H1 (cell line): ENCODE data around the gene GINS3. TPM values are rescaled to one million over a fixed set of nuclear protein-coding genes. Genes with fewer than 3 reads are reported as not detected.

Experiments used
- CTCF ChIA-PET: fragments of 300-600 bp; sonication (Branson Sonifier 250); formaldehyde crosslinking; loops from one replicate; lab custom pipeline; 2021; ENCODE audit not compliant: partially characterized antibody; lab: Charles Lee
- POLR2A ChIA-PET: fragments of 300-600 bp; sonication (Branson Sonifier 250); formaldehyde crosslinking; loops from one replicate; lab custom pipeline; 2021; ENCODE audit warnings: inconsistent platforms; ENCODE audit not compliant: partially characterized antibody; lab: Charles Lee
- DNase-seq, 2 experiments: peaks; one replicate each; pipeline versions ENCODE4 v3.0.0 to v3.0.0-alpha.2; 2010 to 2022; ENCODE audit warnings: low spot score in 2 of 2, low read depth in 1 of 2, mixed read lengths in 1 of 2
- FAIRE-seq: peaks from 2 replicates; lab custom pipeline; 2011; peaks lifted over from hg19 to GRCh38; lab: Jason Lieb, UNC
- H2AFZ ChIP-seq: 2 replicates; pipeline ENCODE4 v1.8.1; 2012; ENCODE audit warnings: low read length, inconsistent platforms
- H2AK5ac ChIP-seq: 2 replicates; pipeline ENCODE4 v1.6.1; 2013; ENCODE audit warnings: low read depth, low read length
- H2BK120ac ChIP-seq: replicated peaks from 2 replicates; pipeline ENCODE3; 2013; ENCODE audit warnings: low read depth, low read length, inconsistent platforms
- H2BK12ac ChIP-seq: 2 replicates; pipeline ENCODE4 v1.6.1; 2013; ENCODE audit warnings: low read depth, low read length
- H2BK15ac ChIP-seq: 2 replicates; pipeline ENCODE4 v1.6.1; 2013; ENCODE audit warnings: low read length
- H2BK20ac ChIP-seq: 2 replicates; pipeline ENCODE4 v1.6.1; 2013; ENCODE audit warnings: low read length
- H2BK5ac ChIP-seq: 2 replicates; pipeline ENCODE4 v1.6.1; 2013; ENCODE audit warnings: low read depth, low read length
- H3K14ac ChIP-seq: 2 replicates; pipeline ENCODE4 v1.6.1; 2013; ENCODE audit warnings: inconsistent platforms; ENCODE audit not compliant: insufficient read length
- H3K18ac ChIP-seq: 2 replicates; pipeline ENCODE4 v1.6.1; 2013; ENCODE audit warnings: low read length; ENCODE audit errors: extremely low read depth
- H3K23ac ChIP-seq: 2 replicates; pipeline ENCODE4 v1.6.1; 2013; ENCODE audit warnings: inconsistent platforms; ENCODE audit not compliant: insufficient read length
- H3K23me2 ChIP-seq: 2 replicates; pipeline ENCODE4 v1.6.1; 2013; ENCODE audit warnings: low read depth, low read length
- H3K27ac ChIP-seq: 2 replicates; pipeline ENCODE4 v1.6.1; 2011; ENCODE audit warnings: low read depth, low read length, inconsistent platforms
- H3K27me3 ChIP-seq, 4 experiments: replicated peaks in 1 of 4; 1 replicate in 1 of 4; 2 replicates in 3 of 4; pipeline versions ENCODE4 v1.6.1 to v1.8.1; 2011 to 2013; ENCODE audit warnings: low read length in 3 of 4, mild to moderate bottlenecking in 3 of 4, inconsistent platforms in 2 of 4, mixed read lengths in 2 of 4, moderate library complexity in 1 of 4; ENCODE audit not compliant: control insufficient read depth in 3 of 4, insufficient read depth in 3 of 4; ENCODE audit errors: extremely low read depth in 1 of 4
- H3K36me3 ChIP-seq, 4 experiments: 2 replicates each; pipeline versions ENCODE4 v1.6.1 to v1.8.1; 2011 to 2013; ENCODE audit warnings: mild to moderate bottlenecking in 4 of 4, low read length in 3 of 4, moderate library complexity in 2 of 4, control low read depth in 1 of 4, inconsistent platforms in 1 of 4; ENCODE audit not compliant: insufficient read depth in 4 of 4, control insufficient read depth in 2 of 4
- H3K4ac ChIP-seq: replicated peaks from 2 replicates; pipeline ENCODE3; 2013; ENCODE audit warnings: low read length, low read depth, mixed read lengths, inconsistent platforms; ENCODE audit not compliant: insufficient read length
- H3K4me1 ChIP-seq, 4 experiments: replicated peaks in 1 of 4; 1 replicate in 1 of 4; 2 replicates in 3 of 4; pipeline versions ENCODE4 v1.6.1 to v1.8.1; 2011 to 2013; ENCODE audit warnings: low read length in 3 of 4, inconsistent platforms in 2 of 4, mixed read lengths in 1 of 4; ENCODE audit not compliant: insufficient read depth in 4 of 4, control insufficient read depth in 3 of 4
- H3K4me2 ChIP-seq, 2 experiments: 2 replicates each; pipeline versions ENCODE4 v1.6.1 to v1.8.1; 2011 to 2013; ENCODE audit warnings: low read depth in 2 of 2, low read length in 2 of 2, control low read depth in 1 of 2, inconsistent platforms in 1 of 2, mild to moderate bottlenecking in 1 of 2; ENCODE audit not compliant: insufficient read depth in 1 of 2
- H3K4me3 ChIP-seq, 4 experiments: fragments of 200-600, 300-600 bp in 1 of 4; sonication (generic), shearing (Covaris generic), sonication (Bioruptor Twin) in 1 of 4; 2 replicates each; pipeline versions ENCODE4 v1.5.1 to v1.8.1; 2011 to 2016; ENCODE audit warnings: low read length in 4 of 4, low read depth in 3 of 4, control low read depth in 2 of 4, inconsistent platforms in 2 of 4, mild to moderate bottlenecking in 2 of 4, mixed read lengths in 1 of 4, moderate library complexity in 1 of 4; ENCODE audit not compliant: insufficient read depth in 2 of 4; ENCODE audit errors: extremely low read depth in 1 of 4
- H3K56ac ChIP-seq: replicated peaks from 2 replicates; pipeline ENCODE3; 2013; ENCODE audit warnings: low read depth, mild to moderate bottlenecking, mixed read lengths, low read length, inconsistent platforms; ENCODE audit not compliant: insufficient read length
- H3K79me1 ChIP-seq: 2 replicates; pipeline ENCODE4 v1.6.1; 2013; ENCODE audit warnings: low read depth, low read length, control low read depth
- H3K79me2 ChIP-seq, 2 experiments: 2 replicates each; pipeline versions ENCODE4 v1.6.1 to v1.8.1; 2012 to 2013; ENCODE audit warnings: low read length in 2 of 2, mild to moderate bottlenecking in 2 of 2, inconsistent platforms in 1 of 2; ENCODE audit not compliant: insufficient read depth in 2 of 2, control insufficient read depth in 1 of 2
- H3K9ac ChIP-seq, 4 experiments: replicated peaks in 1 of 4; 1 replicate in 1 of 4; 2 replicates in 3 of 4; pipeline versions ENCODE4 v1.6.1 to v1.8.1; 2011 to 2013; ENCODE audit warnings: low read depth in 3 of 4, low read length in 3 of 4, control low read depth in 2 of 4, mild to moderate bottlenecking in 2 of 4, moderate library complexity in 2 of 4, inconsistent platforms in 1 of 4; ENCODE audit errors: extremely low read depth in 1 of 4
- H3K9me3 ChIP-seq, 2 experiments: 2 replicates each; pipeline versions ENCODE4 v1.6.1 to v1.8.1; 2012 to 2013; ENCODE audit warnings: mild to moderate bottlenecking in 2 of 2, moderate library complexity in 2 of 2, control low read depth in 1 of 2, inconsistent platforms in 1 of 2, low read depth in 1 of 2, low read length in 1 of 2, mixed read lengths in 1 of 2; ENCODE audit not compliant: insufficient read depth in 2 of 2
- H4K20me1 ChIP-seq, 2 experiments: replicated peaks in 1 of 2; 2 replicates each; pipeline versions ENCODE3 to v1.8.1; 2011 to 2013; ENCODE audit warnings: inconsistent platforms in 2 of 2, low read length in 2 of 2, mild to moderate bottlenecking in 1 of 2; ENCODE audit not compliant: insufficient read depth in 2 of 2, control insufficient read depth in 1 of 2
- H4K5ac ChIP-seq: 2 replicates; pipeline ENCODE4 v1.6.1; 2013; ENCODE audit warnings: low read length, low read depth, mixed read lengths, inconsistent platforms; ENCODE audit not compliant: insufficient read length
- H4K8ac ChIP-seq: 2 replicates; pipeline ENCODE4 v1.8.0; 2013; ENCODE audit warnings: mild to moderate bottlenecking, moderate library complexity, low read length, inconsistent platforms; ENCODE audit not compliant: insufficient read depth; ENCODE audit errors: extremely low read depth
- H4K91ac ChIP-seq: replicated peaks from 2 replicates; pipeline ENCODE3; 2013; ENCODE audit warnings: low read length, mixed read lengths, inconsistent platforms; ENCODE audit not compliant: insufficient read length
- ASH2L ChIP-seq: fragments of 200-600, 300-600 bp; sonication (generic); IDR thresholded peaks from one replicate; pipeline ENCODE4 v1.7.1; 2017; ENCODE audit warnings: low read length
- ATF3 ChIP-seq: IDR thresholded peaks from 2 replicates; pipeline ENCODE4 v1.6.1; 2011; ENCODE audit warnings: low read depth, mild to moderate bottlenecking, low read length; ENCODE audit not compliant: insufficient read depth
- CHD2 ChIP-seq: IDR thresholded peaks from 2 replicates; pipeline ENCODE4 v1.6.1; 2012; ENCODE audit warnings: low read length, improper control_type of control experiment
- FOSL1 ChIP-seq: IDR thresholded peaks from 2 replicates; pipeline ENCODE4 v1.6.1; 2011; ENCODE audit warnings: mild to moderate bottlenecking, low read depth, low read length, moderate library complexity; ENCODE audit not compliant: insufficient read depth
- JUN ChIP-seq: IDR thresholded peaks from 2 replicates; pipeline ENCODE4 v1.6.1; 2011; ENCODE audit warnings: low read depth, mild to moderate bottlenecking, improper control_type of control experiment, low read length
- POLR2A ChIP-seq, 2 experiments: IDR thresholded peaks; 1 replicate in 1 of 2; 2 replicates in 1 of 2; pipeline ENCODE4 v1.6.1; 2011; ENCODE audit warnings: low read depth in 2 of 2, low read length in 2 of 2, mild to moderate bottlenecking in 2 of 2; ENCODE audit errors: control extremely low read depth in 1 of 2
- POLR2AphosphoS5 ChIP-seq: IDR thresholded peaks from 2 replicates; pipeline ENCODE4 v1.6.1; 2011; ENCODE audit warnings: low read depth, low read length
- RFX5 ChIP-seq: IDR thresholded peaks from 2 replicates; pipeline ENCODE4 v1.6.1; 2011; ENCODE audit warnings: low read depth, low read length, improper control_type of control experiment, borderline replicate concordance
- SIRT6 ChIP-seq: IDR thresholded peaks from one replicate; pipeline ENCODE4 v1.7.1; 2012; ENCODE audit warnings: low read length, inconsistent platforms
- SIX5 ChIP-seq: IDR thresholded peaks from 2 replicates; pipeline ENCODE4 v1.6.1; 2011; ENCODE audit warnings: mild to moderate bottlenecking, low read depth, low read length
- SP4 ChIP-seq: IDR thresholded peaks from 2 replicates; pipeline ENCODE4 v1.6.1; 2012; ENCODE audit warnings: low read length, inconsistent platforms
- SUZ12 ChIP-seq: fragments of 200-600 bp; sonication (generic); IDR thresholded peaks from 2 replicates; pipeline ENCODE4 v1.6.1; 2012; ENCODE audit warnings: mild to moderate bottlenecking, inconsistent platforms, low read length, moderate library complexity, mixed read lengths
- TAF1 ChIP-seq: IDR thresholded peaks from 2 replicates; pipeline ENCODE4 v1.6.1; 2011; ENCODE audit warnings: mild to moderate bottlenecking, low read depth, low read length
- TAF7 ChIP-seq: optimal IDR thresholded peaks from 2 replicates; pipeline ENCODE3; 2011; ENCODE audit warnings: low read depth, mild to moderate bottlenecking, inconsistent platforms, low read length, moderate library complexity, borderline replicate concordance
- WGBS, 2 experiments: shearing (Covaris generic) in 1 of 2; methylation state at CpG; one replicate each; pipeline versions ENCODE4 v1.1.6 to v1.1.7; 2013 to 2015; ENCODE audit warnings: low lambda C conversion rate in 2 of 2, mixed read lengths in 2 of 2, inconsistent platforms in 1 of 2, low coverage in 1 of 2, missing lambda C conversion rate in 1 of 2; ENCODE audit not compliant: insufficient replicate concordance in 2 of 2, insufficient coverage in 1 of 2, insufficient read length in 1 of 2; ENCODE audit errors: extremely low coverage in 1 of 2, missing lambda C conversion rate in 1 of 2; 5-methylcytosine and 5-hydroxymethylcytosine counted together
- polyA plus RNA-seq, 7 experiments: library from polyadenylated mRNA; depleted of rRNA in 3 of 7; stranded (reverse) in 5 of 7; unstranded in 2 of 7; fragments of >200 nt in 5 of 7; fragments of 200-250 nt in 2 of 7; gene quantifications; 1 replicate in 5 of 7; 2 replicates in 1 of 7; 4 replicates in 1 of 7; pipeline versions ENCODE4 v1.2.1 to v1.2.3, GENCODE V29; 2011 to 2013; ENCODE audit warnings: missing spikeins in 2 of 7, mixed read lengths in 2 of 7
- total RNA-seq: library from RNA; stranded (reverse); fragmentation: NEBNext Ultra II Directional; extraction: Animal tissue kit (Norgen Biotek cat#: 25700); gene quantifications from 2 replicates; pipeline ENCODE4 v1.2.1, GENCODE V29; 2021

Gene GINS3
- total and polyA plus RNA-seq, 2 of the 8 experiments (the other 6 are each of a cell fraction or from before 2014, with no cell fraction given), result 12.9 to 15.4 TPM

DNA sequence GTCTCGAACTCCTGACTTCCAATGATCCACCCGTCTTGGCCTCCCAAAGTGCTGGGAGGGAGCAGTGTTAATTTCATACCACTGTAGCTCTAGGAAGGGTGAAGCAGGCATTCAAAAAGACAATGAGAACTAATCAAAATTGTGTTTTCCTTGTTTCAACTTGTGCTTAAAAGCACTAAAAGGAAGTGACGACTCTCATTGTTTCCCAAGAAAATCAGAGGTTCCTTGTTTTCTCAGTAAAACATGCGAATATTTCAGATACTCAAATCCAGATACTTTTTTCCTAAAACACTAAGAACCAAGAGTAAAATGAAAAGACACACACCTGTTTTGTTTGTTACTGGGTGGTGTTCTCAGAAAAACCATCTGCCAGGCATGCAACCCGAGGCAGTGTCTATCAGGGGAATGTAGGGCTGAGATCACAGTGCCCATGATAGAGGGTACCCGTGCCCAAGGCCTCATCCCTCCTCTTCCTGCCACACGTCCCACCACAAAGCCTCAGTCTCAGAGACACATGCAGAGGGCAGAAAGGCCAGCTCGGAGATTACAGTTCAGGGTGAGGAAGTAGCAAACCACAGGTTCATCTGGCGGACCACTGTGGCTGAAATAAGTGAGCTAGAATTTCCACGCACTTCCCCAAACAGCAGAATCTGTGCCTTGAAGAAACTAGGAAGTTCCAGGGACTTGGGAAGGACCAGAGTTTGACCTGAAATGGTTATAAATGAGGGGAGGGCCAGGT is 33.7 kb downstream of the GINS3 start:
- H3K4me3 ChIP-seq, result no peak overlapping the region
- H4K20me1 ChIP-seq, result no peaks in the 10 kb centered on the region
- H3K4ac ChIP-seq, result no peak overlapping the region
- H2BK15ac ChIP-seq, result no peak overlapping the region
- no peak overlapping the region for H3K14ac ChIP-seq
- H3K36me3 ChIP-seq, result no peaks in the 10 kb centered on the region
- ChIA-PET POLR2A (no interaction called here), CTCF (interaction anchor here (0.7 to 1.9 kb wide), 5 partner anchors 10 to 126 kb away, joined by 3 to 8 read pairs (median 4); no protein-coding TSS in a partner anchor)
- H3K4me1 ChIP-seq, result no peaks in the 10 kb centered on the region
- no peak overlapping the region for H2BK5ac ChIP-seq
- no peak overlapping the region for H2AK5ac ChIP-seq
- H2BK120ac ChIP-seq, result no peak overlapping the region
- H4K8ac ChIP-seq, result no peak overlapping the region; the same call in 1 of the 2 replicates
- H3K79me2 ChIP-seq, result no peaks in the 10 kb centered on the region
- H3K27me3 ChIP-seq, result no peaks in the 10 kb centered on the region; a peak in 1 of 7 replicates
- no peak overlapping the region for H3K56ac ChIP-seq
- H2BK20ac ChIP-seq, result no peak overlapping the region
- no peak overlapping the region for H3K9ac ChIP-seq
- no peaks in the 10 kb centered on the region for H3K9me3 ChIP-seq
- WGBS, 2 experiments, result 93% methylated on average over 9 of the region's 10 CpGs; no CpG with 5 or more reads in 1 of the 2 experiments
- no peak overlapping the region for H3K27ac ChIP-seq
- H3K4me2 ChIP-seq, result no peak overlapping the region
- H3K23ac ChIP-seq, result no peak overlapping the region
- no peaks in the 10 kb centered on the region for H3K79me1 ChIP-seq
- H3K23me2 ChIP-seq, result no peaks in the 10 kb centered on the region
- DNase-seq (no peak), FAIRE-seq (no peak)
- H2BK12ac ChIP-seq, result no peak overlapping the region
- H4K91ac ChIP-seq, result no peak overlapping the region
- H3K18ac ChIP-seq, result no peak overlapping the region
- H4K5ac ChIP-seq, result no peak overlapping the region
- no peak overlapping the region for H2AFZ ChIP-seq
- TF ChIP-seq SUZ12, result no peak
- TF ChIP-seq CHD2, result no peak
- no peak for TF ChIP-seq RFX5
- TF ChIP-seq POLR2AphosphoS5, result no peak
- TF ChIP-seq SIX5, result no peak
- TF ChIP-seq POLR2A (IDR thresholded peaks at IDR 0.05; ENCODE audit: control extremely low read depth in 1 of 2, low read depth in 2 of 2, low read length in 2 of 2), result no peak
- no peak for TF ChIP-seq ASH2L
- no peak for TF ChIP-seq TAF1
- no peak for TF ChIP-seq SP4
- no peak for TF ChIP-seq ATF3
- TF ChIP-seq JUN, result no peak
- TF ChIP-seq FOSL1, result no peak
- no peak for TF ChIP-seq TAF7
- TF ChIP-seq SIRT6, result no peak
